Small intestine (tissue), 7 donors: ENCODE measurements around the gene MAST4. TPM values are rescaled to one million over a fixed set of nuclear protein-coding genes. Genes with fewer than 3 reads are reported as not detected.

ENCODE experiments used
- DNase-seq, 2 donors: peaks; one replicate each; pipeline versions ENCODE4 v3.0.0 to v3.0.0-alpha.2; 2013
- FAIRE-seq: peaks from 2 replicates; lab custom pipeline; 2012; peaks lifted over from hg19 to GRCh38; lab: Jason Lieb, UNC
- H3K27ac ChIP-seq, 3 donors: one replicate each; pipeline ENCODE4 v1.5.1; 2013; ENCODE audit warnings: low read length in 2 of 3, mild to moderate bottlenecking in 2 of 3, control low read depth in 1 of 3, inconsistent platforms in 1 of 3, low read depth in 1 of 3, moderate library complexity in 1 of 3
- H3K27me3 ChIP-seq, 3 donors: one replicate each; pipeline ENCODE4 v1.6.1; 2013; ENCODE audit warnings: low read length in 3 of 3, inconsistent platforms in 1 of 3; ENCODE audit not compliant: control insufficient read depth in 3 of 3, insufficient read depth in 3 of 3
- H3K36me3 ChIP-seq, 3 donors: one replicate each; pipeline ENCODE4 v1.6.1; 2013; ENCODE audit warnings: low read length in 3 of 3, inconsistent platforms in 1 of 3, low read depth in 1 of 3, mild to moderate bottlenecking in 1 of 3, moderate library complexity in 1 of 3; ENCODE audit not compliant: control insufficient read depth in 3 of 3, insufficient read depth in 2 of 3
- H3K4me1 ChIP-seq, 3 donors: one replicate each; pipeline ENCODE4 v1.6.1; 2013; ENCODE audit warnings: low read length in 2 of 3, inconsistent platforms in 1 of 3, low read depth in 1 of 3, mild to moderate bottlenecking in 1 of 3, moderate library complexity in 1 of 3; ENCODE audit not compliant: control insufficient read depth in 3 of 3, insufficient read depth in 2 of 3
- H3K4me3 ChIP-seq, 3 donors: one replicate each; pipeline ENCODE4 v1.5.1; 2013; ENCODE audit warnings: low read length in 3 of 3, control low read depth in 1 of 3, inconsistent platforms in 1 of 3, low read depth in 1 of 3, mild to moderate bottlenecking in 1 of 3, moderate library complexity in 1 of 3
- H3K9me3 ChIP-seq, 2 donors: one replicate each; pipeline ENCODE4 v1.6.1; 2013; ENCODE audit warnings: low read depth in 1 of 2, low read length in 1 of 2; ENCODE audit not compliant: control insufficient read depth in 2 of 2, insufficient read depth in 1 of 2
- WGBS, 3 donors: extraction: QIAGEN DNeasy Blood & Tissue Kit; methylation state at CpG; one replicate each; pipeline ENCODE4 v1.1.7; 2013; 5-methylcytosine and 5-hydroxymethylcytosine counted together
- polyA plus RNA-seq, 4 donors: library from polyadenylated mRNA; stranded (reverse) in 3 of 4; unstranded in 1 of 4; fragments of 200-250 nt in 3 of 4; fragments of 120-200 nt in 1 of 4; gene quantifications; one replicate each; pipeline versions ENCODE4 v1.2.1 to v1.2.3, GENCODE V29; 2013
- donor health status: healthy with polysubstance abuse.
- donor health status: control.
- donor health status: control.
- donor health status: Bipolar disorder and iron deficiency.
- donor health status: healthy.

MAST4 gene
- polyA plus RNA-seq, 4 donors: 3.0 to 16.4 (median 4.5) TPM

DNA sequence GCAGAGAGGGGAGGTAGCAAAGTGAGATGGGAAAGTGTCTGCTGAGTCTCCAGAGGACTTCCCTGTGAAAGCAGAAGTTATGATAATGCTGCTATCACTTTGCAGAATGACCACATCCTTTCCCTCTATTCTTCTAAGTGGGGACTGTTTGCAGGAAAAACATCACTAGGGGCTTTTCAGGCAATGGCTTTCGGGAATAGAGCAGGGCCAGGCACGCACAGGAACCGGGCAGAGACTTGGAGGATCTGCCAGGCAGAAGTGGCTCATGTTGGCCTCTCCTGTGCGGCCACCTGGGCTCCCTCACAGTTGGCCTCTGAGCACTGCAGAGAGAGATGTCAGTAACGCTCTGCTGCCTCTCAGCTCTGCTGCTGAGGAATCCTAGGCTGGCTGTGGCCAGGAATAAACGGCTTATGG is 214.7 kb downstream of the MAST4 start:
- Histone ChIP-seq H3K27ac (no peak overlapping the region), H3K27me3 (no peaks in the 10 kb centered on the region), H3K4me1 (no peaks in the 10 kb centered on the region), H3K36me3 (no peaks in the 10 kb centered on the region), H3K9me3 (no peaks in the 10 kb centered on the region), H3K4me3 (no peak overlapping the region)
- DNase-seq (no peak), FAIRE-seq (no peak)
- 67 to 85% (median 73%) methylated on average over 6 of the region's 6 CpGs for WGBS, 3 donors

GRCh38 chr5:66812291-66812690 is 216.1 kb downstream of the MAST4 start:
- 88 to 93% (median 92%) methylated on average over 8 of the region's 8 CpGs for WGBS, 3 donors
- Histone ChIP-seq H3K27me3 (no peaks in the 10 kb centered on the region), H3K9me3 (no peaks in the 10 kb centered on the region), H3K36me3 (no peaks in the 10 kb centered on the region), H3K4me3 (no peak overlapping the region), H3K27ac (no peak overlapping the region), H3K4me1 (no peaks in the 10 kb centered on the region)
- no peak for FAIRE-seq
- no peak for DNase-seq

DNA sequence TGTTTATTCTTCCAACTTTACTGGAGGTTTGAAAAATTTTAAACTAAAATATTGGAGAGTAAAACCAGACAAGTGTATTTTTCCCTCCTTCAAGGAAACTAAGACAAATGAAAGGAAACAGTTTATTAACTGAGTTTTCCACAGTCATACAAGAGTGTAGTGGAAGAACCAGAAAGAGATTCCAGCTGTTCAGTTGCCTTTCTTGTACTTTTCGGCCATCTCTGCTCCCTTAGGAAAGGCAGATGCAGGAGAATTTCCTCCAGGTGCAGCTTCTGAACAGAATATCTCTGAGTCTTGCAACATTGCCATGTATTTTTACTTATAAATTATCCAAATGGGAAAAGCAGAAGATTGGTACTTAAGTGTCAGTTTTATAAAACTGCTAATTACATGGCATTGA is 217.1 kb downstream of the MAST4 start:
- DNase-seq (no peak), FAIRE-seq (no peak)
- Histone ChIP-seq H3K4me1 (no peaks in the 10 kb centered on the region), H3K27me3 (no peaks in the 10 kb centered on the region), H3K27ac (no peak overlapping the region), H3K9me3 (no peaks in the 10 kb centered on the region), H3K4me3 (no peak overlapping the region), H3K36me3 (no peaks in the 10 kb centered on the region)
- 78 to 83% (median 79%) methylated on average over 1 of the region's 1 CpG for WGBS, 3 donors

DNA sequence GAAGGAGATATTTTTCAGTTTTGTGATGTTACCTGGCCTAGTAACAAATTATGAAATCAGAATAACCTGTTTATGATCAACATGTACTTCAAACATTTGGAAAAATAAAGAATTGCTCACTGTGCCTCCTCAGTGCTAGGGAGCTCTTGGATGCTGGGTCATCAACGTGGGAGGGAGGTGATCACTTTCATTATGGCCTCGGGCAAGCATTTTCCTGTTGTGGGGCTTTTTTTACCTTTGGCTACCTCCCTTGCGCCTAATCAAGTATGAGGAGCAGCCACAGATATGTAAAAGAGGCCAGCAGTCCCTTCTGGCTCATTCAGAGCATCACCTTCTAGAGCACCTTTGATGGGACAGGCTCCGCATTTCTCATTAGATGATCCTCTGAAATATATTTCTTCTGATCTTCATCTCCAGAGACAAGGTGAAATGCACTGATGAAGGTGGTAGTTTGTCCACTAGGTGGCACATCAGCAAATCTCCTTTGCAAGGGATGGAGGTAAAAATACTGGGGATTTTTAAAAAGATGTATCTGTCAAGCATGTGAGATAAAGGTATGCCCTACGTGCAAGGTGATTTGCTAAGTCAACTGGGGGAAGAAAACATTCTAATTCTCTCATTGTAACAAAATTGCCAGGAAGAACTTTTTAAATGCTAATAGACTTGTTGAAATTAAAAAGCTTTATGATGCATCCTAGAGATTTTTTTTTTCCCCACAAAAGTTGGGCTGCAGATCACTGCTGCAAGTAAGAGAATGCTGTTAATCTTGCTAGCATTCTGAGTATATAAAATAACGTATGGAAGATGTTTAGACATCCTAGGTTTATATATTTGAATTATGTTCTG is 218.2 kb downstream of the MAST4 start:
- WGBS, 3 donors: 31 to 44% (median 40%) methylated on average over 6 of the region's 6 CpGs
- Histone ChIP-seq H3K4me3 (no peak overlapping the region), H3K27me3 (no peaks in the 10 kb centered on the region), H3K9me3 (no peaks in the 10 kb centered on the region), H3K4me1 (no peaks in the 10 kb centered on the region), H3K27ac (no peak overlapping the region), H3K36me3 (no peaks in the 10 kb centered on the region)
- DNase-seq (peak; percentile 49 to 53), FAIRE-seq (no peak)

DNA sequence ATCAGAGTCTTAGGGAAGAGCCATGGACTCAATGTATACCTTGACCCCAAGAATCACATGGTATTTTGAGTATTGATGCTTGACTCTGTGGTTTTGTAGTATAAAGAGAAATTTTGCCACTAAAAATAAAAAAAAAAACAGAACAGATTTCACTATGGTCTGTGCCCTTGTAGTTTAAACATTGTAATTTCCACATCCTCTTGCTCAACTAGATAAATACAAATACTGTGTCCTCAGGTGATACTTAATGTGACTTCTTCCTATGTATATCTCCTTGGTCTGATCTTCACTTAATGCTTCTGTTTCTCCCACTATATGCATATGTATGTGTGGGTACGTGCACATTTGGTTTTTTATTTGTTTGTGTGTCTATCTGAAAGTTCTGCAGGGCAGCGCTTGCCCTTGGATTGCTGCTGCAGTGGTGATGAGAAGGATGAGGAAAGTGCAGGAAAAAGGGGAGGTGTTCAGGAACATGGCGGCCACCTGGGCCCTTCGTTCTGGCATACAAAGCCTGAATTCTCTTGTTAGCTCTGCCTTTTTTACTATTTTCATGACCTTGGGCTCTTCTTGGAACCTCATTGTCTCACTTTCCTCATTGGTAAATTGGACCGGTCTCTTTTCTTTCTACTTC is 222.2 kb downstream of the MAST4 start:
- Histone ChIP-seq H3K27ac (no peak overlapping the region), H3K9me3 (no peaks in the 10 kb centered on the region), H3K4me1 (no peaks in the 10 kb centered on the region), H3K4me3 (no peak overlapping the region), H3K27me3 (no peaks in the 10 kb centered on the region), H3K36me3 (no peaks in the 10 kb centered on the region)
- WGBS, 3 donors: 92 to 98% (median 93%) methylated on average over 5 of the region's 5 CpGs
- no peak for FAIRE-seq
- no peak for DNase-seq

DNA sequence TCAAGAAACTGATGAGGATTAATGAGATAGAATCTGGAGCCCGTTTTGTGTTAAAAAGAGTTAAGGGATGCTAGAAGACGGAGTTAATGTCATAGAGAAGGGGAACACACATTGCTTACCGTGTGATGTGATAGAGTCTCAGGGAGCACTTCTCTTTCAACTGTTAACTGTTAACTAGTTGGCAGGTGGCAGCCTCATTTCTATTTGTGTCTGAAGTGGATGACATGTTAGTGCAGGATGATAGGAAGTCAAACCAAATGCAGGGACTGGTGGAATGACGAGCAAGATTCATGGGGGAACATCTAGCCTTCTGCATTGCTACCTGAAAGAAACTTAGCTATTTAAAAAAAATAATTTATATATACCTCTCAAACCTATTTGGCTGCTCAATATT is 222.7 kb downstream of the MAST4 start:
- Histone ChIP-seq H3K4me1 (no peaks in the 10 kb centered on the region), H3K27me3 (no peaks in the 10 kb centered on the region), H3K4me3 (no peak overlapping the region), H3K27ac (no peak overlapping the region), H3K36me3 (no peaks in the 10 kb centered on the region), H3K9me3 (no peaks in the 10 kb centered on the region)
- FAIRE-seq (no peak), DNase-seq (no peak)
- 79 to 87% (median 81%) methylated on average over 4 of the region's 4 CpGs for WGBS, 3 donors

DNA sequence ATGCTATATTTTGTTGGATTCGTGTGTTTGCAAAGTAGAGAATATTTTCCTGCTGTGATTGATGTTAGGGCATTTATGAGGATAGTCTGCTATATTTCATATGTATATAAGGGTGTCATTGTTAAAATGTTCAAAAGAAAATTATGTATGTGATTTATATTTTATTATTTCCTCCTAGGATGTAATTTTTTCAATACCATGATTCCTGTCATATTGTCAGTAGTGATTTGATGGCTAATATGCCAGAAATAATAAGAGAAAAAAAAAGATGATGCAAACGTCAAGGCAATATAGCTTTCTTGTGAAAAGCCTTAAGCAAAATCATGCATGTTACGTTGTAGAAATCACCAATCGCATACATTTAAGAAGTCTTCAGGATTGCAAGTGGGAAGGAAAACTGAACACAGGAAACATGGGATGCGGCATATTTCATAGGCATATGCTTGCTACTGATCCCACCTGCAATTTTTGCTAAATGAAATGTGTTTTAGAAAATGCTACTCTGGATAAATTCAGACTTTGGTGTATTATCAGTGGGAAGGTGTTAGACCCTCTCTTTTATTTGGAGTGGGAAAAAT is 224.5 kb downstream of the MAST4 start:
- WGBS, 3 donors: 92 to 94% (median 93%) methylated on average over 5 of the region's 5 CpGs
- no peak for DNase-seq
- Histone ChIP-seq H3K27ac (no peak overlapping the region), H3K27me3 (no peaks in the 10 kb centered on the region), H3K4me1 (no peaks in the 10 kb centered on the region), H3K4me3 (no peak overlapping the region), H3K36me3 (no peaks in the 10 kb centered on the region), H3K9me3 (no peaks in the 10 kb centered on the region)
- no peak for FAIRE-seq

- Histone ChIP-seq H3K27ac (no peak overlapping the region), H3K9me3 (no peaks in the 10 kb centered on the region), H3K4me3 (no peak overlapping the region), H3K27me3 (no peaks in the 10 kb centered on the region), H3K36me3 (no peaks in the 10 kb centered on the region), H3K4me1 (no peaks in the 10 kb centered on the region)
- FAIRE-seq (no peak), DNase-seq (no peak)
- 58 to 61% (median 61%) methylated on average over 4 of the region's 4 CpGs for WGBS, 3 donors
These were observed 225.7 kb downstream of the MAST4 start for GRCh38 chr5:66821688-66822429.
